ENCODE results near the gene IPCEF1. TPM values are rescaled to one million over a fixed set of nuclear protein-coding genes. Genes with fewer than 3 reads are reported as not detected.

The IPCEF1 gene
- total RNA-seq, 2 experiments from 2014 or later = 22.6 to 24.4 TPM

GRCh38 chr6:154252678-154253077, 103.9 kb downstream of the IPCEF1 start:
- Mint-ChIP-seq H3K27me3 (ENCODE audit: low read depth) (no peaks in the 10 kb centered on the region), H3K36me3 (ENCODE audit: low read depth) (peaks cover 24% of the 10 kb centered on the region), H3K4me3 (no peak overlapping the region), H3K27ac (peak overlapping the region; percentile 48), H3K4me1 (ENCODE audit: low read depth) (peaks cover 62% of the 10 kb centered on the region), H3K9me3 (ENCODE audit: insufficient read depth) (peaks cover 22% of the 10 kb centered on the region)
- ChIA-PET POLR2A (interaction anchor here (1.4 kb wide), 1 partner anchor 21 kb away, joined by 3 read pairs; no protein-coding TSS in a partner anchor), CTCF (interaction anchor here (0.7 to 3.4 kb wide), 6 partner anchors 12 to 95 kb away, joined by 3 to 28 read pairs (median 5); no protein-coding TSS in a partner anchor)
- ATAC-seq = no peak
- no peak for DNase-seq

- H3K4me1 Mint-ChIP-seq (ENCODE audit: low read depth) = peaks cover 55% of the 10 kb centered on the region
- DNase-seq (no peak), ATAC-seq (no peak)
- H3K9me3 Mint-ChIP-seq (ENCODE audit: insufficient read depth) = peaks cover 16% of the 10 kb centered on the region
- CTCF ChIA-PET = interaction anchor here (0.9 to 3.4 kb wide), 6 partner anchors 11 to 94 kb away, joined by 3 to 28 read pairs (median 6); no protein-coding TSS in a partner anchor
- H3K27me3 Mint-ChIP-seq (ENCODE audit: low read depth) = no peaks in the 10 kb centered on the region
- POLR2A ChIA-PET = interaction anchor here (1.2 to 1.6 kb wide), 2 partner anchors 10 to 19 kb away, joined by 5 read pairs; no protein-coding TSS in a partner anchor
- peaks cover 22% of the 10 kb centered on the region for H3K36me3 Mint-ChIP-seq (ENCODE audit: low read depth)
- H3K27ac Mint-ChIP-seq = no peak overlapping the region
- H3K4me3 Mint-ChIP-seq = no peak overlapping the region
Observed at GRCh38 chr6:154251116-154251515, 105.5 kb downstream of the IPCEF1 start.

GRCh38 chr6:154249499-154250298, 106.9 kb downstream of the IPCEF1 start:
- Mint-ChIP-seq H3K4me1 (ENCODE audit: low read depth) (peaks cover 69% of the 10 kb centered on the region), H3K27ac (peak overlapping the region; percentile 94), H3K4me3 (peak overlapping the region; percentile 62), H3K9me3 (ENCODE audit: insufficient read depth) (peaks cover 7% of the 10 kb centered on the region), H3K36me3 (ENCODE audit: low read depth) (peaks cover 19% of the 10 kb centered on the region), H3K27me3 (ENCODE audit: low read depth) (no peaks in the 10 kb centered on the region)
- ChIA-PET POLR2A (interaction anchor here (1.0 to 1.9 kb wide), 7 partner anchors 8 to 30 kb away, joined by 3 to 8 read pairs (median 4); no protein-coding TSS in a partner anchor), CTCF (interaction anchor here (0.7 to 4.4 kb wide), 7 partner anchors 9 to 426 kb away, joined by 3 to 59 read pairs (median 8); no protein-coding TSS in a partner anchor)
- DNase-seq = peak; percentile 57
- ATAC-seq = peak; percentile 50

- DNase-seq = peak; percentile 62
- Mint-ChIP-seq H3K4me1 (ENCODE audit: low read depth) (peaks cover 82% of the 10 kb centered on the region), H3K27me3 (ENCODE audit: low read depth) (no peaks in the 10 kb centered on the region), H3K4me3 (peak overlapping the region; percentile 85), H3K9me3 (ENCODE audit: insufficient read depth) (no peaks in the 10 kb centered on the region), H3K36me3 (ENCODE audit: low read depth) (peaks cover 35% of the 10 kb centered on the region), H3K27ac (peak overlapping the region; percentile 90)
- POLR2A ChIA-PET = interaction anchor here (0.6 to 2.3 kb wide), 7 partner anchors 8 to 1292 kb away, joined by 3 to 25 read pairs (median 3); no protein-coding TSS in a partner anchor
- CTCF ChIA-PET = interaction anchor here (1.0 to 4.4 kb wide), 12 partner anchors 9 to 123 kb away, joined by 4 to 59 read pairs (median 6); no protein-coding TSS in a partner anchor
- ATAC-seq = peak; percentile 62
Observed at GRCh38 chr6:154247119-154247861, 109.3 kb downstream of the IPCEF1 start.

GRCh38 chr6:154246723-154247118, 109.9 kb downstream of the IPCEF1 start:
- peaks cover 79% of the 10 kb centered on the region for H3K4me1 Mint-ChIP-seq (ENCODE audit: low read depth)
- H3K4me3 Mint-ChIP-seq = peak overlapping the region; percentile 85
- H3K36me3 Mint-ChIP-seq (ENCODE audit: low read depth) = peaks cover 39% of the 10 kb centered on the region
- ChIA-PET POLR2A (interaction anchor here (0.6 to 2.3 kb wide), 4 partner anchors 8 to 30 kb away, joined by 3 to 25 read pairs (median 4); no protein-coding TSS in a partner anchor), CTCF (interaction anchor here (1.3 to 4.4 kb wide), 10 partner anchors 9 to 124 kb away, joined by 4 to 59 read pairs (median 7); no protein-coding TSS in a partner anchor)
- no peak for ATAC-seq
- DNase-seq = no peak
- H3K9me3 Mint-ChIP-seq (ENCODE audit: insufficient read depth) = no peaks in the 10 kb centered on the region
- no peaks in the 10 kb centered on the region for H3K27me3 Mint-ChIP-seq (ENCODE audit: low read depth)
- H3K27ac Mint-ChIP-seq = peak overlapping the region; percentile 90

GRCh38 chr6:154245506-154245905, 111.1 kb downstream of the IPCEF1 start:
- Mint-ChIP-seq H3K4me1 (ENCODE audit: low read depth) (peaks cover 75% of the 10 kb centered on the region), H3K9me3 (ENCODE audit: insufficient read depth) (no peaks in the 10 kb centered on the region), H3K27me3 (ENCODE audit: low read depth) (no peaks in the 10 kb centered on the region), H3K36me3 (ENCODE audit: low read depth) (peaks cover 46% of the 10 kb centered on the region), H3K27ac (peak overlapping the region; percentile 90), H3K4me3 (peak overlapping the region; percentile 85)
- ATAC-seq = no peak
- CTCF ChIA-PET = interaction anchor here (1.2 to 5.8 kb wide), 4 partner anchors 9 to 31 kb away, joined by 4 to 28 read pairs (median 14); no protein-coding TSS in a partner anchor
- no peak for DNase-seq
- POLR2A ChIA-PET = interaction anchor here (1.9 kb wide), 1 partner anchor 13 kb away, joined by 10 read pairs; no protein-coding TSS in a partner anchor

GRCh38 chr6:154243793-154244750, 112.5 kb downstream of the IPCEF1 start:
- DNase-seq (no peak), ATAC-seq (peak; percentile 3)
- no peaks in the 10 kb centered on the region for H3K27me3 Mint-ChIP-seq (ENCODE audit: low read depth)
- peaks cover 50% of the 10 kb centered on the region for H3K36me3 Mint-ChIP-seq (ENCODE audit: low read depth)
- CTCF ChIA-PET = interaction anchor here (1.2 to 5.8 kb wide), 5 partner anchors 8 to 86 kb away, joined by 4 to 28 read pairs (median 11); no protein-coding TSS in a partner anchor
- POLR2A ChIA-PET = interaction anchor here (1.2 to 1.9 kb wide), 3 partner anchors 9 to 14 kb away, joined by 3 to 10 read pairs (median 3); no protein-coding TSS in a partner anchor
- H3K4me3 Mint-ChIP-seq = peak overlapping the region; percentile 85
- peak overlapping the region; percentile 84 for H3K27ac Mint-ChIP-seq
- no peaks in the 10 kb centered on the region for H3K9me3 Mint-ChIP-seq (ENCODE audit: insufficient read depth)
- peaks cover 76% of the 10 kb centered on the region for H3K4me1 Mint-ChIP-seq (ENCODE audit: low read depth)

GRCh38 chr6:154242617-154243357, 113.8 kb downstream of the IPCEF1 start:
- H3K4me3 Mint-ChIP-seq = no peak overlapping the region
- CTCF ChIA-PET = interaction anchor here (0.9 to 5.8 kb wide), 6 partner anchors 10 to 128 kb away, joined by 3 to 28 read pairs (median 9); no protein-coding TSS in a partner anchor
- DNase-seq (no peak), ATAC-seq (no peak)
- H3K9me3 Mint-ChIP-seq (ENCODE audit: insufficient read depth) = no peaks in the 10 kb centered on the region
- H3K4me1 Mint-ChIP-seq (ENCODE audit: low read depth) = peaks cover 68% of the 10 kb centered on the region
- peaks cover 50% of the 10 kb centered on the region for H3K36me3 Mint-ChIP-seq (ENCODE audit: low read depth)
- no peaks in the 10 kb centered on the region for H3K27me3 Mint-ChIP-seq (ENCODE audit: low read depth)
- POLR2A ChIA-PET = interaction anchor here (1.0 kb wide), 1 partner anchor 11 kb away, joined by 3 read pairs; no protein-coding TSS in a partner anchor
- peak overlapping the region; percentile 84 for H3K27ac Mint-ChIP-seq

- H3K27ac Mint-ChIP-seq = peak overlapping the region; percentile 55
- no peak for ATAC-seq
- H3K9me3 Mint-ChIP-seq (ENCODE audit: insufficient read depth) = no peaks in the 10 kb centered on the region
- ChIA-PET POLR2A (interaction anchor here (0.6 to 1.6 kb wide), 4 partner anchors 8 to 26 kb away, joined by 3 to 11 read pairs (median 6); no protein-coding TSS in a partner anchor), CTCF (interaction anchor here (1.0 to 5.8 kb wide), 6 partner anchors 8 to 129 kb away, joined by 3 to 28 read pairs (median 8); no protein-coding TSS in a partner anchor)
- no peak overlapping the region for H3K4me3 Mint-ChIP-seq
- no peak for DNase-seq
- peaks cover 50% of the 10 kb centered on the region for H3K36me3 Mint-ChIP-seq (ENCODE audit: low read depth)
- no peaks in the 10 kb centered on the region for H3K27me3 Mint-ChIP-seq (ENCODE audit: low read depth)
- H3K4me1 Mint-ChIP-seq (ENCODE audit: low read depth) = peaks cover 65% of the 10 kb centered on the region
Observed at GRCh38 chr6:154241581-154241980, 115.0 kb downstream of the IPCEF1 start.

Data from activated CD8-positive, alpha-beta T cell treated with anti-CD3 and anti-CD28 coated beads, Interleukin-2, amount 10 ng/mL, durations not matched to agents 7 days and 5 days (primary cell).